Mesenchymal stem cell (in vitro differentiated cells and primary cell): Measurements from ENCODE around the gene RBM23.

Experiments used
- DNase-seq: peaks from one replicate; pipeline ENCODE4 v3.0.0-alpha.2; 2013
- H2AFZ ChIP-seq: one replicate; pipeline ENCODE4 v1.6.1; 2013; ENCODE audit warnings: low read depth, mild to moderate bottlenecking, control low read depth, inconsistent platforms, low read length, moderate library complexity
- H2AK5ac ChIP-seq: 2 replicates; pipeline ENCODE4 v1.6.1; 2013; ENCODE audit warnings: low read length, moderate library complexity, mild to moderate bottlenecking, inconsistent platforms; ENCODE audit not compliant: severe bottlenecking
- H2BK120ac ChIP-seq: one replicate; pipeline ENCODE4 v1.6.1; 2013; ENCODE audit warnings: low read depth, mild to moderate bottlenecking, inconsistent platforms, low read length, moderate library complexity
- H2BK12ac ChIP-seq, 2 experiments: one replicate each; pipeline ENCODE4 v1.6.1; 2013; ENCODE audit warnings: inconsistent platforms in 2 of 2, low read length in 2 of 2, mild to moderate bottlenecking in 2 of 2, moderate library complexity in 2 of 2, control low read depth in 1 of 2
- H2BK15ac ChIP-seq: one replicate; pipeline ENCODE4 v1.6.1; 2013; ENCODE audit warnings: mild to moderate bottlenecking, low read depth, inconsistent platforms; ENCODE audit not compliant: poor library complexity, severe bottlenecking
- H2BK5ac ChIP-seq: 2 replicates; pipeline ENCODE4 v1.6.1; 2013; ENCODE audit warnings: low read depth, mild to moderate bottlenecking, low read length, control low read depth, inconsistent platforms; ENCODE audit not compliant: poor library complexity, severe bottlenecking
- H3K14ac ChIP-seq, 2 experiments: one replicate each; pipeline ENCODE4 v1.6.1; 2013; ENCODE audit warnings: inconsistent platforms in 2 of 2, low read length in 2 of 2, control low read depth in 1 of 2, mild to moderate bottlenecking in 1 of 2, moderate library complexity in 1 of 2
- H3K18ac ChIP-seq, 2 experiments: one replicate each; pipeline ENCODE4 v1.6.1; 2013; ENCODE audit warnings: inconsistent platforms in 2 of 2, low read length in 2 of 2, control low read depth in 1 of 2, low read depth in 1 of 2, mild to moderate bottlenecking in 1 of 2
- H3K23ac ChIP-seq, 2 experiments: one replicate each; pipeline ENCODE4 v1.6.1; 2013; ENCODE audit warnings: inconsistent platforms in 2 of 2, low read length in 2 of 2, mild to moderate bottlenecking in 2 of 2, moderate library complexity in 2 of 2, control low read depth in 1 of 2
- H3K27ac ChIP-seq: 2 replicates; pipeline ENCODE4 v1.5.1; 2013; ENCODE audit warnings: mild to moderate bottlenecking, moderate library complexity, low read length, control low read depth, inconsistent platforms; ENCODE audit not compliant: poor library complexity, severe bottlenecking
- H3K27me3 ChIP-seq, 2 experiments: 2 replicates each; pipeline versions ENCODE4 v1.6.1 to v1.7.0; 2013; ENCODE audit warnings: low read length in 2 of 2, mild to moderate bottlenecking in 2 of 2, moderate library complexity in 2 of 2, control low read depth in 1 of 2, inconsistent platforms in 1 of 2; ENCODE audit not compliant: control insufficient read depth in 1 of 2, insufficient read depth in 1 of 2
- H3K36me3 ChIP-seq, 2 experiments: 2 replicates each; pipeline versions ENCODE4 v1.6.1 to v1.7.0; 2013; ENCODE audit warnings: low read length in 2 of 2, control low read depth in 1 of 2, inconsistent platforms in 1 of 2, low read depth in 1 of 2, mild to moderate bottlenecking in 1 of 2; ENCODE audit not compliant: insufficient read depth in 2 of 2, control insufficient read depth in 1 of 2
- H3K4ac ChIP-seq, 2 experiments: one replicate each; pipeline ENCODE4 v1.6.1; 2013; ENCODE audit warnings: inconsistent platforms in 2 of 2, low read length in 2 of 2, mild to moderate bottlenecking in 2 of 2, moderate library complexity in 2 of 2, control low read depth in 1 of 2, low read depth in 1 of 2
- H3K4me1 ChIP-seq: 2 replicates; pipeline ENCODE4 v1.6.1; 2013; ENCODE audit warnings: low read depth, low read length, control low read depth; ENCODE audit not compliant: control insufficient read depth, insufficient read depth
- H3K4me2 ChIP-seq: 2 replicates; pipeline ENCODE4 v1.6.1; 2013; ENCODE audit warnings: low read length, mild to moderate bottlenecking, inconsistent platforms; ENCODE audit not compliant: poor library complexity, severe bottlenecking
- H3K4me3 ChIP-seq, 2 experiments: 2 replicates each; pipeline versions ENCODE4 v1.5.1 to v1.7.0; 2013; ENCODE audit warnings: low read length in 2 of 2, mild to moderate bottlenecking in 2 of 2, control low read depth in 1 of 2, low read depth in 1 of 2; ENCODE audit not compliant: insufficient read depth in 1 of 2
- H3K79me1 ChIP-seq: replicated peaks from 2 replicates; pipeline ENCODE4 v1.6.1; 2013; ENCODE audit warnings: mild to moderate bottlenecking, control low read depth, low read length, inconsistent platforms; ENCODE audit not compliant: poor library complexity, severe bottlenecking
- H3K9ac ChIP-seq: 2 replicates; pipeline ENCODE4 v1.7.0; 2013; ENCODE audit warnings: mild to moderate bottlenecking, low read length, moderate library complexity
- H3K9me3 ChIP-seq: 2 replicates; pipeline ENCODE4 v1.7.0; 2013; ENCODE audit warnings: mild to moderate bottlenecking, low read length; ENCODE audit not compliant: control insufficient read depth
- H4K8ac ChIP-seq: one replicate; pipeline ENCODE4 v1.6.1; 2013; ENCODE audit warnings: inconsistent platforms, mild to moderate bottlenecking, low read length, moderate library complexity
- H4K91ac ChIP-seq: one replicate; pipeline ENCODE4 v1.6.1; 2013; ENCODE audit warnings: mild to moderate bottlenecking, low read length, inconsistent platforms
- WGBS: methylation state at CpG from one replicate; pipeline ENCODE4 v1.1.7; 2013; ENCODE audit warnings: mixed read lengths; 5-methylcytosine and 5-hydroxymethylcytosine counted together

The RBM23 gene

DNA sequence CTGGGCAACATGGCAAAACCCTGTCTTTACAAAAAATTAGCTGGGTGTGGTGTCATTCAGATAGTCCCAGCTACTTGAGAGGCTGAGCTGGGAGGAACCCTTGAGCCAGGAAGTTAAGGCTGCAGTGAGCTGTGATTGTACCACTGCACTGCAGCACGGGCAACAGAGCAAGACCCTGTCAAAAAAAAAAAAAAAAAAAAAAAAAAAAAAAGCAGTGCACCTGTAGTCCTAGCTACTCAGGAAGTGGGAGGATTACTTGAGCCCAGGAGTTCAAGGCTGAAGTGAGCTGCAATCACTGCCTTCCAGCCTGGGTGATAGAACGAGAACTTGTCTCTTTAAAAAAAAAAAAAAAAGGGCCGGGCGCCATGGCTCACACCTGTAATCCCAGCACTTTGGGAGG, 30.3 kb downstream of the RBM23 start:
- Histone ChIP-seq H2AFZ (no peak overlapping the region), H3K79me1 (peaks cover 6% of the 10 kb centered on the region), H4K91ac (no peak overlapping the region), H3K18ac (no peak overlapping the region), H2BK5ac (no peak overlapping the region), H3K23ac (no peak overlapping the region), H2AK5ac (no peak overlapping the region), H3K9me3 (no peaks in the 10 kb centered on the region), H4K8ac (no peak overlapping the region), H3K36me3 (peaks cover 0 to 11% of the 10 kb centered on the region in 2 experiments), H3K4me3 (no peak overlapping the region), H3K27ac (no peak overlapping the region), H3K27me3 (peaks cover 0 to 9% of the 10 kb centered on the region in 2 experiments), H2BK12ac (no peak overlapping the region), H3K14ac (no peak overlapping the region), H3K4me1 (peaks cover 12% of the 10 kb centered on the region), H2BK15ac (no peak overlapping the region), H3K4ac (no peak overlapping the region), H3K9ac (no peak overlapping the region), H2BK120ac (no peak overlapping the region), H3K4me2 (no peak overlapping the region)
- 100% methylated on average over 1 of the region's 4 CpGs for WGBS
- DNase-seq = no peak

DNA sequence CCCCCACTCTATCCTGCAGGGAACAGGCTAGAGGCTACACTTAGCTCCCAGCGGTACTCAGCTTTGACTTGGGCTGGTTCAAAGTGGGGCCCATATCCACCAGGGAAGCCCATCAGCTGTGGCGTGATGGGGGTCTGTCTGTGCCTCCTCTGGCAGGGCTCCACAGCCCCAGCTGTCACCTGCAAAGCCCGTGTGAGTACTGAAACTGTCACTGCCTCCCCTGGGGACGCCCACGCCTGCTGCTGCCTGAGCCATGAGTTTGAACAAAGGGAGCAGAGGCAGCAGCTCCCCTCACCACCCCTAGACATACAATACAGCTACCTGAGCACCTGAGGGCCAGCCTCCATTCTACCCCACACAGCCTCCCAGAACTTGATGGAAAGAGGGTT, 31.0 kb downstream of the RBM23 start:
- Histone ChIP-seq H3K27me3 (peaks cover 0 to 14% of the 10 kb centered on the region in 2 experiments), H4K91ac (peak overlapping the region; percentile 43), H2BK15ac (no peak overlapping the region), H3K4me2 (peak overlapping the region; percentile 52), H3K36me3 (peaks cover 0 to 11% of the 10 kb centered on the region in 2 experiments), H3K4me1 (peaks cover 18% of the 10 kb centered on the region), H3K14ac (peak overlapping the region in 1 of 2 experiments; percentile 63), H3K9me3 (no peaks in the 10 kb centered on the region), H4K8ac (peak overlapping the region; percentile 5), H2AK5ac (peak overlapping the region; percentile 73), H3K4me3 (peak overlapping the region in 1 of 2 experiments; percentile 81), H2BK5ac (no peak overlapping the region), H2AFZ (no peak overlapping the region), H3K9ac (peak overlapping the region; percentile 86), H3K79me1 (peaks cover 6% of the 10 kb centered on the region), H3K4ac (peak overlapping the region in 1 of 2 experiments; percentile 30), H2BK12ac (peak overlapping the region in 1 of 2 experiments; percentile 89), H3K23ac (peak overlapping the region in 1 of 2 experiments; percentile 9), H3K27ac (no peak overlapping the region), H3K18ac (peak overlapping the region in 1 of 2 experiments; percentile 64), H2BK120ac (no peak overlapping the region)
- WGBS = 91% methylated on average over 5 of the region's 5 CpGs
- no peak for DNase-seq

DNA sequence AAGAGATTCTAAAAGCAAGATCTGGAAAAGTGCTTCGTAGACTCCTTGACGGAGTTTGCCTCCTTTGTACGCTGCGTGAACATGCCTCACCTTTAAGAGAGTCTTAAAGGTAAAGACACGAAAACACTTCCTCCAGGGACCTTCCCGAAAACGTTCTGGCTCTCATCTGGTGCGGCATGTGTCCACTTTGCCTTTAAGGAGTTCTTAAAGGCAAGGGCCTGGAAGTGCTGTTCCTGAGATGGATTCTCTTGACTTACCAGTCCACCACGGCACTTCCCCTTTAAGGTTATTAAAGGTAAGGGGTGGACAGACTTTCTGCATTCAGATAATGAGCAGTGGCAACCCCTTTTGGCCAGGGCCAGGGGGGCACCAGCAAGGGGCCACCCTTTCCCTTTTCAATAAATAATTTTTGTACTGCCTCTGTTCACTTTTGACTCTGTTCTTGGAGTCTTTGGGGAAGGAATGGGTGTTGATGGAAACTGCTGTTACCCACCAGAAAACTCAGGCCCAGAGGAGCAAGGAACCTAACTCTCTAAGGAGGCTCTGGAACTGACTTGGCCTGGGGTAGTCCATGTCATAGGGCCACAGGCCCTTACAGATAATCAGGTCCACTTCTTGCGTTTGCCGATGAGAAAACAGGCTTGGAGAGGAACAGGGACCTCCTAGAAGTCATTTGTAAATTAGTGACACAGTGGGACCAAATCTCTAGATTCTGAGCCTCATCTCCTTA, 31.5 kb downstream of the RBM23 start:
- peak overlapping the region; percentile 53 to 81 for H3K4me3 ChIP-seq
- peaks cover 0 to 6% of the 10 kb centered on the region in 2 experiments for H3K36me3 ChIP-seq
- H2BK12ac ChIP-seq = peak overlapping the region in 1 of 2 experiments; percentile 32
- peak overlapping the region; percentile 83 for H3K27ac ChIP-seq
- no peak overlapping the region for H2BK5ac ChIP-seq
- peak overlapping the region; percentile 64 to 96 for H3K18ac ChIP-seq
- H2AFZ ChIP-seq = no peak overlapping the region
- H3K27me3 ChIP-seq = peaks cover 0 to 18% of the 10 kb centered on the region in 2 experiments
- peak overlapping the region; percentile 38 for H2BK120ac ChIP-seq
- peak overlapping the region in 1 of 2 experiments; percentile 43 for H3K14ac ChIP-seq
- peak overlapping the region; percentile 52 for H3K4me2 ChIP-seq
- peak; percentile 82 for DNase-seq
- no peaks in the 10 kb centered on the region for H3K9me3 ChIP-seq
- peaks cover 6% of the 10 kb centered on the region for H3K79me1 ChIP-seq
- WGBS = 19% methylated on average over 11 of the region's 11 CpGs
- peak overlapping the region; percentile 30 to 50 for H3K4ac ChIP-seq
- H4K8ac ChIP-seq = peak overlapping the region; percentile 14
- peak overlapping the region; percentile 92 for H2BK15ac ChIP-seq
- no peak overlapping the region for H3K23ac ChIP-seq
- peak overlapping the region; percentile 86 for H3K9ac ChIP-seq
- H4K91ac ChIP-seq = no peak overlapping the region
- H2AK5ac ChIP-seq = no peak overlapping the region
- H3K4me1 ChIP-seq = peaks cover 23% of the 10 kb centered on the region

DNA sequence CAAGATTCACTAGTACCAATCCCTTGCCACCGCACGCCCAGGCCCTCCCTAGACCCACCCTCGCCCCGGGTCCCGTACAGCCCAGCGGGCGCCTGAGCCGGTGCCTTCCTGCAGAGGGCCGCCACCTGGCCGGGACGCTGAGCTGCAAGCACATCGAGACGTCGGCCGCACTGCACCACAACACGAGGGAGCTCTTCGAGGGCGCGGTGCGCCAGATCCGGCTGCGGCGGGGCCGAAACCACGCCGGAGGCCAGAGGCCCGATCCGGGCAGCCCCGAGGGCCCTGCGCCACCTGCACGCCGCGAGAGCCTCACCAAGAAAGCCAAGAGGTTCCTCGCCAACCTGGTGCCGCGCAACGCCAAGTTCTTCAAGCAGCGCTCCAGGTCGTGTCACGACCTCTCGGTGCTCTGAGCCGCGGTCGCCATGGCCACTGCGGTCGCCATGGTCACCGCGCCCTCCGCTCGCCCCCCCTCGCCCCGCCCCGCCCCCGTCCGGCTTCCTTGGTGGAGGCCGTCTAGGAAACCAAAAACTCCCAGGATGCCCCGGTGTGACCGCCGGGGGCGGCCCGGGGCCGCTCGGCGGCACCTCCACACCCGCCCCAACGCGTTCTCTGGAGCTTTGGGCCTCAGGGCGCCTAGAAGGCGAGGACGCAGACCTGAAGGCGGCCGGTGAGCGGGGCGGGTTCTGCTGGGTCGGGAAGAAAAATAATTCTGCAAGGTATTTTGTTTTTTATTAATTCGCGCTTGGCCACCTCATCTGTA, 32.3 kb downstream of the RBM23 start:
- WGBS = 6% methylated on average over 72 of the region's 77 CpGs

More for the DNA sequence above, 32.3 kb downstream of the RBM23 start:
- H3K79me1 ChIP-seq = peaks cover 6% of the 10 kb centered on the region
- no peak overlapping the region for H2AK5ac ChIP-seq
- peak; percentile 70 for DNase-seq
- peak overlapping the region; percentile 69 for H2BK5ac ChIP-seq
- H4K91ac ChIP-seq = peak overlapping the region; percentile 84
- peaks cover 23% of the 10 kb centered on the region for H3K4me1 ChIP-seq
- peak overlapping the region; percentile 46 for H3K4me2 ChIP-seq
- H3K27me3 ChIP-seq = peaks cover 0 to 20% of the 10 kb centered on the region in 2 experiments
- H2BK120ac ChIP-seq = peak overlapping the region; percentile 38
- H3K9ac ChIP-seq = peak overlapping the region; percentile 86
- no peak overlapping the region for H2BK12ac ChIP-seq
- peak overlapping the region; percentile 91 for H4K8ac ChIP-seq
- peaks cover 0 to 4% of the 10 kb centered on the region in 2 experiments for H3K36me3 ChIP-seq
- peak overlapping the region; percentile 53 to 81 for H3K4me3 ChIP-seq
- peak overlapping the region in 1 of 2 experiments; percentile 6 for H3K4ac ChIP-seq
- peak overlapping the region; percentile 59 to 96 for H3K18ac ChIP-seq
- H3K27ac ChIP-seq = peak overlapping the region; percentile 83
- no peak overlapping the region for H3K23ac ChIP-seq
- H3K9me3 ChIP-seq = no peaks in the 10 kb centered on the region
- peak overlapping the region in 1 of 2 experiments; percentile 43 for H3K14ac ChIP-seq
- H2AFZ ChIP-seq = peak overlapping the region; percentile 60
- H2BK15ac ChIP-seq = peak overlapping the region; percentile 92
